Neural cell (in vitro differentiated cells): ENCODE measurements around the gene RNU6-9. TPM values are rescaled to one million over a fixed set of nuclear protein-coding genes. Genes with fewer than 3 reads are reported as not detected.

ENCODE experiments used
- H2AFZ ChIP-seq: fragments of 200-600, 300-800 bp; sonication (generic), shearing (Covaris generic); 2 replicates; pipeline ENCODE4 v1.6.0; 2014; ENCODE audit warnings: low read depth, mild to moderate bottlenecking, antibody characterized with exemption, low read length, moderate library complexity
- H3F3A ChIP-seq: fragments of 200-600 bp; shearing (Covaris generic); 2 replicates; pipeline ENCODE4 v1.6.1; 2016; ENCODE audit warnings: mild to moderate bottlenecking, moderate library complexity, mixed read lengths, antibody characterized with exemption, low read length; ENCODE audit not compliant: insufficient read depth, poor library complexity, severe bottlenecking
- H3K27ac ChIP-seq: fragments of 200-600, 300-800 bp; sonication (generic), shearing (Covaris generic); 2 replicates; pipeline ENCODE4 v1.5.1; 2014; ENCODE audit warnings: mild to moderate bottlenecking, low read length, moderate library complexity
- H3K27me3 ChIP-seq: fragments of 300-800, 200-600 bp; sonication (generic), shearing (Covaris generic); 2 replicates; pipeline ENCODE4 v1.6.0; 2014; ENCODE audit warnings: mild to moderate bottlenecking, low read depth, low read length, moderate library complexity; ENCODE audit not compliant: insufficient read depth
- H3K36me3 ChIP-seq: fragments of 300-800, 200-600 bp; sonication (generic), shearing (Covaris generic); 2 replicates; pipeline ENCODE4 v1.5.1; 2014; ENCODE audit warnings: mild to moderate bottlenecking, antibody characterized with exemption, low read length, moderate library complexity; ENCODE audit not compliant: insufficient read depth
- H3K4me2 ChIP-seq: fragments of 300-800, 200-600 bp; sonication (generic), shearing (Covaris generic); 2 replicates; pipeline ENCODE4 v1.6.0; 2014; ENCODE audit warnings: mild to moderate bottlenecking, low read length
- H3K4me3 ChIP-seq: fragments of 300-800, 200-600 bp; sonication (generic), shearing (Covaris generic); 2 replicates; pipeline ENCODE4 v1.5.1; 2014; ENCODE audit warnings: mild to moderate bottlenecking, low read length, moderate library complexity
- H3K79me2 ChIP-seq: fragments of 200-600 bp; shearing (Covaris generic); replicated peaks from 2 replicates; pipeline ENCODE4 v1.6.0; 2014; ENCODE audit warnings: mild to moderate bottlenecking, low read length, moderate library complexity; ENCODE audit not compliant: insufficient read depth
- H3K9ac ChIP-seq: fragments of 300-800, 200-600 bp; sonication (generic), shearing (Covaris generic); 2 replicates; pipeline ENCODE4 v1.6.1; 2016; ENCODE audit warnings: mild to moderate bottlenecking, low read length, mixed read lengths
- H3K9me2 ChIP-seq: fragments of 200-600 bp; shearing (Covaris generic); 2 replicates; pipeline ENCODE4 v1.6.1; 2016; ENCODE audit warnings: mild to moderate bottlenecking, low read length, mixed read lengths; ENCODE audit not compliant: insufficient read depth
- H3K9me3 ChIP-seq: fragments of 200-600, 300-800 bp; sonication (generic), shearing (Covaris generic); 2 replicates; pipeline ENCODE4 v1.6.1; 2016; ENCODE audit warnings: mild to moderate bottlenecking, mixed run types, low read length, moderate library complexity, mixed read lengths
- H4K20me1 ChIP-seq: fragments of 200-600 bp; shearing (Covaris generic); 2 replicates; pipeline ENCODE4 v1.6.1; 2016; ENCODE audit warnings: mild to moderate bottlenecking, mixed run types; ENCODE audit not compliant: insufficient read depth
- CTCF ChIP-seq: fragments of 450-650 bp; IDR thresholded peaks from 2 replicates; pipeline ENCODE4 v1.5.1; 2014; ENCODE audit warnings: antibody characterized with exemption, mild to moderate bottlenecking, moderate library complexity; ENCODE audit not compliant: poor library complexity, severe bottlenecking
- EP300 ChIP-seq: fragments of 450-650 bp; conservative IDR thresholded peaks from 2 replicates; pipeline ENCODE4 v1.6.1; 2014; ENCODE audit warnings: antibody characterized with exemption, mild to moderate bottlenecking, moderate library complexity; ENCODE audit not compliant: poor library complexity, severe bottlenecking
- EZH2 ChIP-seq: fragments of 200-600, 300-800 bp; shearing (Covaris generic), sonication (generic); IDR thresholded peaks from 2 replicates; pipeline ENCODE4 v1.6.1; 2014; ENCODE audit warnings: antibody characterized with exemption, low read length, borderline replicate concordance, mild to moderate bottlenecking; ENCODE audit not compliant: insufficient read depth, poor library complexity, severe bottlenecking
- MXI1 ChIP-seq: fragments of 450-650 bp; conservative IDR thresholded peaks from 2 replicates; pipeline ENCODE4 v1.6.1; 2014; ENCODE audit warnings: antibody characterized with exemption, mild to moderate bottlenecking; ENCODE audit not compliant: poor library complexity, severe bottlenecking
- POLR2AphosphoS5 ChIP-seq: IDR thresholded peaks from 2 replicates; pipeline ENCODE4 v1.6.1; 2012
- RAD21 ChIP-seq: fragments of 450-650 bp; conservative IDR thresholded peaks from 2 replicates; pipeline ENCODE4 v1.6.1; 2014; ENCODE audit warnings: antibody characterized with exemption, mild to moderate bottlenecking, moderate library complexity
- SMC3 ChIP-seq: fragments of 450-650 bp; conservative IDR thresholded peaks from 2 replicates; pipeline ENCODE4 v1.6.1; 2014; ENCODE audit warnings: antibody characterized with exemption, mild to moderate bottlenecking, moderate library complexity; ENCODE audit not compliant: poor library complexity
- TAF1 ChIP-seq: IDR thresholded peaks from 2 replicates; pipeline ENCODE4 v1.6.1; 2012; ENCODE audit warnings: low read depth
- polyA plus RNA-seq: library from polyadenylated mRNA; depleted of rRNA; stranded (reverse); fragments of >200 nt; gene quantifications from 2 replicates; pipeline ENCODE4 v1.2.3, GENCODE V29; 2014
- TF ChIP-seq, protein P1 (sequence below): IDR thresholded peaks from 2 replicates; pipeline ENCODE4 v1.6.1; 2012; ENCODE audit warnings: borderline replicate concordance

The RNU6-9 gene
- polyA plus RNA-seq, 1 donor from 2014 or later: not detected

DNA sequence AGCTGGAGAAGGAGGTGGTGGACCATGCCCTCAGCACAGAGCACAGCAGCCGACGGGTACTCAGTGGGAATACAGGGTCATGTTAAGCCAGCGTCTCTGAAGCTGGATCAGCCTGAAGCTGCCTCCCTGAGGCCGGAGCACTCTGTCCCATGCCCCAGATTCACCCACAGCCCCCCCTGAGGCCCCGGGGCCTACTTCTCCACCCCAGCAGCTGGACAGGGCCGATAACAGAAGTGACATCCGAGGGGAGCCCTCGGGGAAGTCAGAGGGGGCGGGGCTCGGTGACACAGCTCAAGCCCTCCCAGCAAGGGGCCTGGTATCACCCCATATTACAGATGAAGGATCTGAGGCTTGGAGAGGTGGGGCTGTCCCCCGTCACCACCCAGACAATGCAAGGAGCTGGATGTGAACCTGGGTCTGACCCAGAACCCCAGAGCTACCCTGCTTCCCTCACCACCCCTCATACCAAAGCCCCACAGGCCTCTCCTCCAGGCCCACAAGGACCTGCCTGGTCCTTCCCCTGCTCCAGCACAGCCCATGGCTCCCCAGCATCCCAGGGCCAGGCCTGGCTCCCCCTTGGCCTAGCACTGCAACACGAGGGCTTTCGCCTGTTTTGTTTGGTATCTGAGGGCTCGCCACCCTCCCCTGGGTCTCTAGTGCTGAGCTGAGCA lies 14.0 kb downstream of the RNU6-9 start:
- Histone ChIP-seq H3K36me3 (no peaks in the 10 kb centered on the region), H3K27me3 (no peaks in the 10 kb centered on the region), H3K27ac (no peak overlapping the region), H3F3A (no peaks in the 10 kb centered on the region), H3K4me3 (no peak overlapping the region), H4K20me1 (no peaks in the 10 kb centered on the region), H2AFZ (no peak overlapping the region), H3K9ac (no peak overlapping the region), H3K4me2 (no peak overlapping the region), H3K9me2 (no peaks in the 10 kb centered on the region), H3K9me3 (no peaks in the 10 kb centered on the region), H3K79me2 (peaks cover 8% of the 10 kb centered on the region)
- TF ChIP-seq, protein P1, sequence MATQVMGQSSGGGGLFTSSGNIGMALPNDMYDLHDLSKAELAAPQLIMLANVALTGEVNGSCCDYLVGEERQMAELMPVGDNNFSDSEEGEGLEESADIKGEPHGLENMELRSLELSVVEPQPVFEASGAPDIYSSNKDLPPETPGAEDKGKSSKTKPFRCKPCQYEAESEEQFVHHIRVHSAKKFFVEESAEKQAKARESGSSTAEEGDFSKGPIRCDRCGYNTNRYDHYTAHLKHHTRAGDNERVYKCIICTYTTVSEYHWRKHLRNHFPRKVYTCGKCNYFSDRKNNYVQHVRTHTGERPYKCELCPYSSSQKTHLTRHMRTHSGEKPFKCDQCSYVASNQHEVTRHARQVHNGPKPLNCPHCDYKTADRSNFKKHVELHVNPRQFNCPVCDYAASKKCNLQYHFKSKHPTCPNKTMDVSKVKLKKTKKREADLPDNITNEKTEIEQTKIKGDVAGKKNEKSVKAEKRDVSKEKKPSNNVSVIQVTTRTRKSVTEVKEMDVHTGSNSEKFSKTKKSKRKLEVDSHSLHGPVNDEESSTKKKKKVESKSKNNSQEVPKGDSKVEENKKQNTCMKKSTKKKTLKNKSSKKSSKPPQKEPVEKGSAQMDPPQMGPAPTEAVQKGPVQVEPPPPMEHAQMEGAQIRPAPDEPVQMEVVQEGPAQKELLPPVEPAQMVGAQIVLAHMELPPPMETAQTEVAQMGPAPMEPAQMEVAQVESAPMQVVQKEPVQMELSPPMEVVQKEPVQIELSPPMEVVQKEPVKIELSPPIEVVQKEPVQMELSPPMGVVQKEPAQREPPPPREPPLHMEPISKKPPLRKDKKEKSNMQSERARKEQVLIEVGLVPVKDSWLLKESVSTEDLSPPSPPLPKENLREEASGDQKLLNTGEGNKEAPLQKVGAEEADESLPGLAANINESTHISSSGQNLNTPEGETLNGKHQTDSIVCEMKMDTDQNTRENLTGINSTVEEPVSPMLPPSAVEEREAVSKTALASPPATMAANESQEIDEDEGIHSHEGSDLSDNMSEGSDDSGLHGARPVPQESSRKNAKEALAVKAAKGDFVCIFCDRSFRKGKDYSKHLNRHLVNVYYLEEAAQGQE: no peak
- TF ChIP-seq SMC3: no peak
- no peak for TF ChIP-seq RAD21
- TF ChIP-seq EZH2: no peak
- TF ChIP-seq EP300: no peak

DNA sequence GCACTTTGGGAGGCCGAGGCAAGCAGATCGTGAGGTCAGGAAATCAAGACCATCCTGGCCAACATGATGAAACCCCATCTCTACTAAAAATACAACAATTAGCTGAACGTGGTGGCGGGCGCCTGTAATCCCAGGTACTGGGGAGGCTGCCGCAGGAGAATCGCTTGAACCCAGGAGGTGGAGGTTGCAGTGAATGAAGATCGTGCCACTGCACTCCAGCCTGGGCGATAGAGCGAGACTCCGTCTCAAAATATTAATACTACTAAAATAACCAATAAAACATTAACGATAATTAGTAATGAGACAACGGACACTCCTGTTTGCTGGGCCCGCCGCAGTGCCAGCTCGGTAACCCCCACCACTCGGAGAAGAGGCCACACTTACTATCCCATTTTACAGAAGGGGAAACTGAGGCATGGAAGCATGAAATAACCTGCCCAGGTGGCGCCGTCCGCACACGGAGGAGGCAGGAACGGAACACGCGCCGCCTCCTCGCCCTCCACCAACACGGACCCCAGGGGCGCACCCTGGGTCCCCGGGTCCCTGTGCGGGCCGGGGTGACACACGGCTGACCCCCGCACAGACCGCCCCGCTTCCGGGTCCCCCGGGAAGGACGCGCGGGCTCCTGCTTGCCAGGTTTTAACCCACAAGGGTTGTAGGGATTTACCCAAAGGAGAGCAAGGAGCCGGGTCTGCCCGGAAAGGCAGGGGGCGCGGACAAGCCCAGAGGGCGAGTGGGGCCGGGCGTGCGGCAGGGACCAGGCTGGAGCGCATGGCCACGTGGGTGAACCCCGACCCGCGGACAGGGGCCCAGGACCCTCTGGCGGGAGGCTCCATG lies 18.1 kb downstream of the RNU6-9 start:
- no peak overlapping the region for H3K9ac ChIP-seq
- no peaks in the 10 kb centered on the region for H3F3A ChIP-seq
- H3K9me2 ChIP-seq: no peaks in the 10 kb centered on the region
- H3K4me3 ChIP-seq: peak overlapping the region; percentile 18
- no peaks in the 10 kb centered on the region for H3K9me3 ChIP-seq
- H3K36me3 ChIP-seq: no peaks in the 10 kb centered on the region
- no peaks in the 10 kb centered on the region for H3K27me3 ChIP-seq
- no peak overlapping the region for H3K27ac ChIP-seq
- TF ChIP-seq RAD21: no peak
- no peak for TF ChIP-seq CTCF
- TF ChIP-seq EP300: no peak
- TF ChIP-seq TAF1: no peak
- no peak for TF ChIP-seq SMC3
- TF ChIP-seq MXI1: no peak
- TF ChIP-seq, protein P1: no peak
- no peak for TF ChIP-seq POLR2AphosphoS5
- no peak for TF ChIP-seq EZH2
- no peak overlapping the region for H3K4me2 ChIP-seq
- no peak overlapping the region for H2AFZ ChIP-seq
- no peaks in the 10 kb centered on the region for H4K20me1 ChIP-seq
- H3K79me2 ChIP-seq: peaks cover 15% of the 10 kb centered on the region
